HG02763 (cell line): Measurements from ENCODE around the gene DYSF.

ENCODE experiments used
- ATAC-seq: cut with Tn5 transposase; IDR thresholded peaks from one replicate; pipeline ENCODE4 v1.9.1; 2021; ENCODE audit warnings: mild to moderate bottlenecking, moderate library complexity; ENCODE audit not compliant: unreplicated experiment

DYSF gene

GRCh38 chr2:71700041-71700657, 246.8 kb downstream of the DYSF start:
- ATAC-seq = no peak

- ATAC-seq = no peak
Measured at GRCh38 chr2:71700658-71701397, 247.5 kb downstream of the DYSF start.

- no peak for ATAC-seq
Measured at GRCh38 chr2:71702071-71702970, 249.0 kb downstream of the DYSF start.

- no peak for ATAC-seq
Measured at GRCh38 chr2:71702971-71703898, 249.9 kb downstream of the DYSF start.

GRCh38 chr2:71704131-71704561, 250.8 kb downstream of the DYSF start:
- ATAC-seq = no peak

GRCh38 chr2:71704688-71705087, 251.3 kb downstream of the DYSF start:
- ATAC-seq = no peak

GRCh38 chr2:71705171-71705960, 252.0 kb downstream of the DYSF start:
- no peak for ATAC-seq

- ATAC-seq = no peak
Measured at GRCh38 chr2:71706121-71706520, 252.8 kb downstream of the DYSF start.

GRCh38 chr2:71706836-71707235, 253.5 kb downstream of the DYSF start:
- ATAC-seq = no peak

GRCh38 chr2:71710367-71711132, 257.2 kb downstream of the DYSF start:
- ATAC-seq = no peak

GRCh38 chr2:71711133-71711855, 257.9 kb downstream of the DYSF start:
- ATAC-seq = no peak

GRCh38 chr2:71712158-71712818, 258.9 kb downstream of the DYSF start:
- no peak for ATAC-seq

- ATAC-seq = no peak
Measured at GRCh38 chr2:71713581-71714580, 260.5 kb downstream of the DYSF start.

- no peak for ATAC-seq
Measured at GRCh38 chr2:71714601-71715240, 261.4 kb downstream of the DYSF start.

GRCh38 chr2:71715241-71715750, 261.9 kb downstream of the DYSF start:
- no peak for ATAC-seq
